ENCODE results near the gene PLEK2.
A peak's percentile ranks its signal among the peaks of the same experiment; 100 is the strongest.
"Not testable (repeated sequence)": the region's sequence is repeated elsewhere in the genome, so short reads cannot be mapped to it uniquely, and the experiment has no call there.

Gene PLEK2

DNA sequence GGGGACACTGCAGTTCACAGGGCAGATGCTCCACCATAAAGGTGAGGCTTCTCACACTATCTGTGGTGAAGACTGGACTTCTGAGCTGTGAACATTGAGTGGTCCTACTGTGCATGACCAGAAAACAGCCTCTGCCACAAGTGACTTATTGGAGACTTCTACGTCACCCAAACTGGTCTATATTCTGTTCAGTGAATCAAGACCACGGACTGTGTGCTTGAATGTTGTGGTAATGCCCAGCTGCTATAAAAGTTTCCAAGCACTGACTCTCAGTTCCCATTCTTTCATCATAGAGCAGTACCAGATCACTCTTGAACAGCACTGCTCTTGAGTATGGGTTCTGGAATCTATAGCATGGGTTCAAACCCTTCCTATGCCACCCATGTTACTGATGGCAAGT is 4.8 kb upstream of the PLEK2 start:
- no peak for DNase-seq (ENCODE audit: low read depth, low spot score)
- CTCF ChIA-PET: interaction anchor here (1.8 to 4.9 kb wide), 2 partner anchors 10 to 110 kb away, joined by 6 to 68 read pairs; no protein-coding TSS in a partner anchor
- H3K4me3 ChIP-seq (ENCODE audit: low read depth, low read length): no peak overlapping the region
- POLR2A ChIA-PET: no interaction called here
- TF ChIP-seq, protein P1, sequence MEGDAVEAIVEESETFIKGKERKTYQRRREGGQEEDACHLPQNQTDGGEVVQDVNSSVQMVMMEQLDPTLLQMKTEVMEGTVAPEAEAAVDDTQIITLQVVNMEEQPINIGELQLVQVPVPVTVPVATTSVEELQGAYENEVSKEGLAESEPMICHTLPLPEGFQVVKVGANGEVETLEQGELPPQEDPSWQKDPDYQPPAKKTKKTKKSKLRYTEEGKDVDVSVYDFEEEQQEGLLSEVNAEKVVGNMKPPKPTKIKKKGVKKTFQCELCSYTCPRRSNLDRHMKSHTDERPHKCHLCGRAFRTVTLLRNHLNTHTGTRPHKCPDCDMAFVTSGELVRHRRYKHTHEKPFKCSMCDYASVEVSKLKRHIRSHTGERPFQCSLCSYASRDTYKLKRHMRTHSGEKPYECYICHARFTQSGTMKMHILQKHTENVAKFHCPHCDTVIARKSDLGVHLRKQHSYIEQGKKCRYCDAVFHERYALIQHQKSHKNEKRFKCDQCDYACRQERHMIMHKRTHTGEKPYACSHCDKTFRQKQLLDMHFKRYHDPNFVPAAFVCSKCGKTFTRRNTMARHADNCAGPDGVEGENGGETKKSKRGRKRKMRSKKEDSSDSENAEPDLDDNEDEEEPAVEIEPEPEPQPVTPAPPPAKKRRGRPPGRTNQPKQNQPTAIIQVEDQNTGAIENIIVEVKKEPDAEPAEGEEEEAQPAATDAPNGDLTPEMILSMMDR (IDR thresholded peaks at IDR 0.05; ENCODE audit: insufficient read depth, low read length, missing control alignments): no peak

- CTCF ChIA-PET: interaction anchor here (1.8 to 4.9 kb wide), 2 partner anchors 10 to 110 kb away, joined by 6 to 68 read pairs; no protein-coding TSS in a partner anchor
- no peak overlapping the region for H3K4me3 ChIP-seq (ENCODE audit: low read depth, low read length)
- TF ChIP-seq, protein P1 (IDR thresholded peaks at IDR 0.05; ENCODE audit: insufficient read depth, low read length, missing control alignments): no peak
- no peak for DNase-seq (ENCODE audit: low read depth, low spot score)
- POLR2A ChIA-PET: no interaction called here
These were observed 4.1 kb upstream of the PLEK2 start for GRCh38 chr14:67416085-67416484.

- POLR2A ChIA-PET; DNase-seq (ENCODE audit: low read depth, low spot score); H3K4me3 ChIP-seq (ENCODE audit: low read depth, low read length): not testable (repeated sequence)
- CTCF ChIA-PET: interaction anchor here (1.8 to 4.9 kb wide), 3 partner anchors 11 to 111 kb away, joined by 6 to 68 read pairs (median 19); no protein-coding TSS in a partner anchor
These were observed 3.6 kb upstream of the PLEK2 start for GRCh38 chr14:67415610-67416009.

DNA sequence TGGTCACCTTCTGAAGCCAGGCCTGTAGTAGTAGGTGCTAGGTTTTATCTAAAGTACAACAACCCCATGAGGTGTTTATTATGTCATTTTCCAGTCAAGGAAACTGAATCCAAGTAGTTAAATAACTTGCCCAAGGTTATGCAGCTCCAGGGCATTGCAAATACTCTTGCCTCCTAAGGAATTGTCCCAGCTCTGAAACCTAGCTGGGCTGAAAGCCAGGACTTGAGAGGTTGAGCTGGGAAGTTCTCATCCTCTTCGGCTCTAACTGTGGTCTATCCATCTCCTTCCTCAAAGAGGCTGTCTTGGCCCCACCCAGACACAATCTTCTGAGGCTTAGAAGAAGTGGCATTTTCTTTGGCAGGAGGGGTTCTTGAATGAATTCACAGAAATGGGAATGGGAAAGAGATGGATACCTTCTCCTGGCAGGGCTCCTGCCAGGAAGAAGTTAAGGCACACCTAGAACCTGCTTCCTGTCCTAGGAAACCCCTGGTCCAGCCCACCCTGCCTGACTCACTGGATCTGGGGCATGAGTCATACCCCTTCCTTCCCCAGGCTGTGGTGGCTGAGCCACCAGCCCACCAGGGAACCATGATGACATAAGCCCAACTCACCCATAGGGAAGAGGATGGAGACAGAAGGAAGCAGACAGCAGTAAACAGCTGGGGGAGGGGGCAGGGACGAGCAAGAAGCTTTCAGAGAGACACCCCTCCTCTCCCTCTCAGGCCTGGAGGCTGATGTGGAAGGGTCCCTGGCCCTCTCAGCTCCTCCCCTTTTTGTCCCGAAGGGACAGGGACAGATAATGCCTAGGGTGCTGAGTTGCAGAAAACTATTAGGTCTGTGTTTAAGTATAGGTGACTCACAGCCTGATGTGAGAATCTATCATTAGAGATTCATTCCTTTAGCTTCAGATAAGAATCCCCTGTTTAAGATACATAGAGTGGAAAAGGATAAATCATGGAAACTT is 2.1 kb upstream of the PLEK2 start:
- no peak for DNase-seq (ENCODE audit: low read depth, low spot score)
- no peak overlapping the region for H3K4me3 ChIP-seq (ENCODE audit: low read depth, low read length)
- CTCF ChIA-PET: interaction anchor here (0.7 to 2.5 kb wide), 5 partner anchors 10 to 290 kb away, joined by 3 to 19 read pairs (median 4); partner anchors contain the start of genes ATP6V1D and EIF2S1
- POLR2A ChIA-PET: no interaction called here
- TF ChIP-seq, protein P1 (IDR thresholded peaks at IDR 0.05; ENCODE audit: insufficient read depth, low read length, missing control alignments): no peak

DNA sequence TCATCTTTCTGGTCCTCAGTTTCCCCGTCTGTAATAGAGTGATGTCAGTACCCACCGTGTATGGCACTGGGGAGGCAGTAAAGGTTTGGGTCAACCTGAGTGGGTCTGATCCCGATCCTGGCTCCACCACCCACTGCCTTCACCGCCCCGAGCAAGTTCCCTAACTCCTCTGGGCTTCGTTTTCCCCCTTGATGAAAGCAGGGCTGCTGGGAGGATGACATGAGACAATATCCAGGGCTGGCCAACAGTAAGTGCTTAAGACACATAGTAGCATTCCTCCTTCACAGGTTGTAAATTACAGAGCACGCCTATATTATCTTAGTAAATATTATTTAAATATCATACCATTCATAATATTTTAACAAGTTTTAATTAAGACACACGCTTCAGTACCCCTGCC is 595 bp downstream of the PLEK2 start:
- peak overlapping the region; percentile 57 for H3K4me3 ChIP-seq (ENCODE audit: low read depth, low read length)
- ChIA-PET POLR2A (no interaction called here), CTCF (interaction anchor here (0.6 to 4.1 kb wide), 4 partner anchors 16 to 160 kb away, joined by 3 to 34 read pairs (median 4); partner anchors contain the start of genes ATP6V1D and EIF2S1)
- DNase-seq (ENCODE audit: low read depth, low spot score): no peak
- TF ChIP-seq, protein P1 (IDR thresholded peaks at IDR 0.05; ENCODE audit: insufficient read depth, low read length, missing control alignments): no peak

GRCh38 chr14:67410313-67410712 is 1.7 kb downstream of the PLEK2 start:
- POLR2A ChIA-PET: no interaction called here
- CTCF ChIA-PET: interaction anchor here (1.4 to 4.1 kb wide), 2 partner anchors 17 to 161 kb away, joined by 5 to 34 read pairs; no protein-coding TSS in a partner anchor
- DNase-seq (ENCODE audit: low read depth, low spot score): no peak
- TF ChIP-seq, protein P1 (IDR thresholded peaks at IDR 0.05; ENCODE audit: insufficient read depth, low read length, missing control alignments): no peak
- H3K4me3 ChIP-seq (ENCODE audit: low read depth, low read length): no peak overlapping the region

Data from AG04449 (cell line).